ENCODE results near the gene CSNK1A1. TPM values are rescaled to one million over a fixed set of nuclear protein-coding genes. Genes with fewer than 3 reads are reported as not detected.

Gene CSNK1A1
- total and polyA plus RNA-seq, 2 of the 4 experiments (the other 2 are of a cell fraction), result 140 to 419 TPM

DNA sequence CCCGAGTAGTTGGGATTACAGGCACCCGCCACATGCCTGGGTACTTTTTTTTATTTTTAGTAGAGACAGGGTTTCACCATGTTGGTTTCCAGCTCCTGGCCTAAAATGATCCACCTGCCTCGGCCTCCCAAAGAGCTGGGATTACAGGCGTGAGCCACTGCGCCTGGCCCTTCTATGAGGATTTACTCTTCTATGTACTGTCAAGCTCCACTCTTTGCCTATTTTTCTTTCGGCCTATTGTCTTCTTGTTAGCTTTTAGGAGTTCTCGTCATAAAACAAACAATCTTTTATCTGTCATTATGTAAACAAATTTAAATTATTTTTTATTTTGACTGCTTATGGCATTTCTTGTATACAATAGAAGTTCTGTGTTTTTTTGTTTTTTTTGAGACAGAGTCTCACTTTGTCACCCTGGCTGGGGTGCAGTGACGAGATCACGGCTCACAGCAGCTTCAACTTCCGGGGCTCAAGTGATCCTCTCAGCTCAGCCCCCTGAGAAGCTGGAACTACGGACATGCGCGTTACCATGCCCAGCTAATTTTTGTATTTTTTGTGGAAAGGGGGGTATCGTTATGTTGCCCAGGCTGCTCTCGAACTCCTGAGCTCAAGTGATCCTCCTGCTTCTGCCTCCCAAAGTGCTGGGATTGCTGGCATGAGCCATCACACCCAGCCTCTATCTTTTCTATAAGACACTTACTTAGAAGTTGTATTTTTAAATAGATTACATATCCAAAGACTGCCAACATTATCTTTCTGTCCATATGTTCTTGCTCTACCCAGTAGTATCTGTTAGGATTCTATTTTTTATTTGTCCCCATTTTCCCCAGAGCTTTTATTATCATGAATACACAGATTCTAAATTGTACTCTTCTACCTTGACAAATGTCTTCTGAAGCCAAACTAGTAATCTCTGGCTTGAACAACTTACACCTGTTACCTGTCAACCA is 29.2 kb downstream of the CSNK1A1 start:
- H3K4me2 ChIP-seq (ENCODE audit: low read depth, low read length), result no peak overlapping the region
- no peak overlapping the region for H2BK20ac ChIP-seq (ENCODE audit: low read depth, low read length)
- no peak overlapping the region for H3K9ac ChIP-seq (ENCODE audit: low read depth, low read length)
- no peaks in the 10 kb centered on the region for H3K9me3 ChIP-seq (ENCODE audit: control insufficient read depth, insufficient read depth, low read length)
- peaks cover 98% of the 10 kb centered on the region for H4K20me1 ChIP-seq (ENCODE audit: insufficient read depth, low read length)
- in situ Hi-C loops (cut with MboI; ENCODE audit: low sequenced_read_pairs) (no loop called here), intact Hi-C loops (cut with micrococcal nuclease) (no loop called here), dilution Hi-C loops (cut with HindIII; ENCODE audit: low sequenced_read_pairs, unreplicated experiment) (no loop called here)
- no peak overlapping the region for H3K4me3 ChIP-seq (ENCODE audit: insufficient read depth, low read depth, low read length)
- no peak overlapping the region for H3K18ac ChIP-seq (ENCODE audit: low read depth, low read length)
- no peak overlapping the region for H3K27ac ChIP-seq (ENCODE audit: insufficient read depth, low read length)
- ATAC-seq (ENCODE audit: low read depth) (no peak), DNase-seq (no peak)
- 97% methylated on average over 4 of the region's 15 CpGs; no CpG with 5 or more reads in 1 of the 2 experiments for WGBS, 2 experiments (ENCODE audit: extremely low coverage in 2 of 2, insufficient read length in 1 of 2)
- CTCF ChIA-PET, result no interaction called here
- no peak overlapping the region for H3K14ac ChIP-seq (replicated peaks; ENCODE audit: low read depth, low read length)
- no peak overlapping the region for H3K56ac ChIP-seq (ENCODE audit: extremely low read depth, insufficient read depth, low read length)
- no peak overlapping the region for H2AK9ac ChIP-seq (replicated peaks; ENCODE audit: low read depth, low read length, poor library complexity)
- H3K4ac ChIP-seq (ENCODE audit: low read depth, low read length), result no peak overlapping the region
- H3K23ac ChIP-seq (ENCODE audit: low read depth, low read length), result no peak overlapping the region
- no peaks in the 10 kb centered on the region for H3K27me3 ChIP-seq (ENCODE audit: control insufficient read depth, insufficient read depth, low read length)
- no peak overlapping the region for H2AFZ ChIP-seq (replicated peaks; ENCODE audit: low read length, poor library complexity)
- peaks cover 13% of the 10 kb centered on the region for H3K4me1 ChIP-seq (ENCODE audit: control insufficient read depth, insufficient read depth, low read length)
- H2BK120ac ChIP-seq (ENCODE audit: low read depth, low read length), result no peak overlapping the region
- no peak for TF ChIP-seq ELK1 (IDR thresholded peaks at IDR 0.05; ENCODE audit: borderline replicate concordance, low read depth, low read length)
- no peak overlapping the region for H4K91ac ChIP-seq (ENCODE audit: insufficient read depth, low read depth, low read length)
- POLR2A ChIA-PET (ENCODE audit: unreplicated experiment), result no interaction called here
- H3K36me3 ChIP-seq (ENCODE audit: control insufficient read depth, insufficient read depth, low read length), result peaks cover 17% of the 10 kb centered on the region; the same call in 1 of the 2 replicates
- no peak overlapping the region for H2AK5ac ChIP-seq (ENCODE audit: low read depth, low read length)
- H3K79me1 ChIP-seq (ENCODE audit: low read depth in 1 of 2, low read length in 2 of 2), result peaks cover 0 to 40% of the 10 kb centered on the region in 2 experiments; a peak in 2 of 4 replicates
- no peak overlapping the region for H2BK5ac ChIP-seq (ENCODE audit: low read depth, low read length, poor library complexity, severe bottlenecking)
- H4K5ac ChIP-seq (ENCODE audit: low read depth, low read length), result no peak overlapping the region
- BruUV-seq (replicated peaks), result no TSS peak
- peaks cover 7% of the 10 kb centered on the region for H3K9me1 ChIP-seq (ENCODE audit: insufficient read depth, low read length)
- H2BK15ac ChIP-seq (ENCODE audit: low read depth, low read length), result no peak overlapping the region
- H4K8ac ChIP-seq (ENCODE audit: low read depth in 2 of 2, low read length in 2 of 2), result no peak overlapping the region
